Endothelial cell of umbilical vein (primary cell): Measurements from ENCODE around the gene LKAAEAR1. TPM values are rescaled to one million over a fixed set of nuclear protein-coding genes. Genes with fewer than 3 reads are reported as not detected.

Source experiments
- BruUV-seq: library from RNA; stranded (reverse); fragments of 400-500 nt; replicated peaks from 2 replicates; lab custom pipeline; 2021; lab: Mats Ljungman, UMichigan
- CTCF ChIA-PET: fragments of 300-600, 350-600 bp; sonication (Branson Sonifier 250); formaldehyde crosslinking; loops from one replicate; lab custom pipeline; 2021; ENCODE audit warnings: antibody characterized with exemption, inconsistent platforms; lab: Charles Lee
- POLR2A ChIA-PET: fragments of 300-600, 350-600 bp; sonication (Branson Sonifier 250); formaldehyde crosslinking; loops from one replicate; lab custom pipeline; 2021; ENCODE audit warnings: antibody characterized with exemption, inconsistent platforms; lab: Charles Lee
- DNase-seq: peaks from one replicate; pipeline ENCODE4 v3.0.0-alpha.2; 2011; ENCODE audit warnings: low read depth, low spot score
- FAIRE-seq: peaks from 2 replicates; lab custom pipeline; 2011; peaks lifted over from hg19 to GRCh38; lab: Jason Lieb, UNC
- H2AFZ ChIP-seq: 2 replicates; pipeline ENCODE4 v1.6.0; 2012; ENCODE audit warnings: low read depth, low read length, control low read depth, inconsistent platforms
- H3K27ac ChIP-seq: 2 replicates; pipeline ENCODE4 v1.5.1; 2011; ENCODE audit warnings: low read depth, mild to moderate bottlenecking, control low read depth, low read length, moderate library complexity; ENCODE audit not compliant: insufficient read depth
- H3K27me3 ChIP-seq, 2 experiments: 2 replicates each; pipeline versions ENCODE4 v1.6.0 to v1.6.1; 2011; ENCODE audit warnings: low read length in 2 of 2, mixed read lengths in 1 of 2; ENCODE audit not compliant: control insufficient read depth in 2 of 2, insufficient read depth in 2 of 2
- H3K36me3 ChIP-seq, 2 experiments: 2 replicates in 1 of 2; 3 replicates in 1 of 2; pipeline ENCODE4 v1.5.1; 2011; ENCODE audit warnings: low read length in 2 of 2, mild to moderate bottlenecking in 1 of 2, moderate library complexity in 1 of 2; ENCODE audit not compliant: control insufficient read depth in 2 of 2, insufficient read depth in 2 of 2; ENCODE audit errors: extremely low read depth in 1 of 2
- H3K4me1 ChIP-seq: 3 replicates; pipeline ENCODE4 v1.5.1; 2011; ENCODE audit warnings: mild to moderate bottlenecking, low read length; ENCODE audit not compliant: control insufficient read depth, insufficient read depth; ENCODE audit errors: extremely low read depth
- H3K4me2 ChIP-seq: 2 replicates; pipeline ENCODE4 v1.6.1; 2011; ENCODE audit warnings: low read length, control low read depth, mixed read lengths; ENCODE audit not compliant: insufficient read depth
- H3K4me3 ChIP-seq, 3 experiments: fragments of 200-600 bp in 1 of 3; sonication (generic), shearing (Covaris generic) in 1 of 3; replicated peaks in 1 of 3; 2 replicates each; pipeline ENCODE4 v1.5.1; 2011 to 2016; ENCODE audit warnings: control low read depth in 3 of 3, low read length in 3 of 3, mild to moderate bottlenecking in 2 of 3, inconsistent platforms in 1 of 3, low read depth in 1 of 3, moderate library complexity in 1 of 3; ENCODE audit not compliant: insufficient read depth in 1 of 3
- H3K79me2 ChIP-seq: 2 replicates; pipeline ENCODE4 v1.6.0; 2012; ENCODE audit warnings: low read length, inconsistent platforms; ENCODE audit not compliant: control insufficient read depth, insufficient read depth
- H3K9ac ChIP-seq: replicated peaks from 2 replicates; pipeline ENCODE3; 2011; ENCODE audit warnings: low read length, control low read depth; ENCODE audit not compliant: insufficient read depth; ENCODE audit errors: extremely low read depth
- H3K9me1 ChIP-seq: replicated peaks from 3 replicates; pipeline ENCODE4 v1.6.0; 2011; ENCODE audit warnings: mild to moderate bottlenecking, low read length; ENCODE audit not compliant: control insufficient read depth, insufficient read depth; ENCODE audit errors: extremely low read depth
- H3K9me3 ChIP-seq: replicated peaks from 2 replicates; pipeline ENCODE4 v1.5.1; 2012; ENCODE audit warnings: low read length, inconsistent platforms; ENCODE audit not compliant: control insufficient read depth, insufficient read depth
- H4K20me1 ChIP-seq: replicated peaks from 2 replicates; pipeline ENCODE3; 2011; ENCODE audit warnings: mild to moderate bottlenecking, low read length; ENCODE audit not compliant: control insufficient read depth, insufficient read depth; ENCODE audit errors: extremely low read depth
- EZH2 ChIP-seq: IDR thresholded peaks from 2 replicates; pipeline ENCODE4 v1.6.1; 2012; ENCODE audit warnings: borderline replicate concordance, low read depth, mild to moderate bottlenecking, moderate library complexity, low read length, inconsistent platforms; ENCODE audit not compliant: severe bottlenecking
- FOS ChIP-seq: IDR thresholded peaks from 2 replicates; pipeline ENCODE4 v1.6.1; 2011; ENCODE audit warnings: mild to moderate bottlenecking, low read length, moderate library complexity, borderline replicate concordance; ENCODE audit not compliant: insufficient read depth
- GATA2 ChIP-seq: IDR thresholded peaks from 2 replicates; pipeline ENCODE4 v1.7.0; 2011; ENCODE audit warnings: low read depth, mild to moderate bottlenecking, moderate library complexity, mixed read lengths, low read length; ENCODE audit not compliant: insufficient read length, insufficient read depth
- JUN ChIP-seq: IDR thresholded peaks from 2 replicates; pipeline ENCODE4 v1.6.1; 2011; ENCODE audit warnings: borderline replicate concordance, low read depth; ENCODE audit not compliant: insufficient read length, insufficient read depth
- MYC ChIP-seq: IDR thresholded peaks from one replicate; pipeline ENCODE4 v1.6.1; 2011; ENCODE audit warnings: mild to moderate bottlenecking, low read depth, low read length
- POLR2A ChIP-seq: IDR thresholded peaks from 2 replicates; pipeline ENCODE4 v1.6.1; 2012; ENCODE audit warnings: low read depth, mild to moderate bottlenecking, control low read depth, low read length
- POLR2AphosphoS5 ChIP-seq: IDR thresholded peaks from 2 replicates; pipeline ENCODE4 v1.6.1; 2012; ENCODE audit warnings: low read depth, mild to moderate bottlenecking, control low read depth, low read length, moderate library complexity; ENCODE audit not compliant: insufficient read depth
- dilution Hi-C: fragments of 300-500 bp; cut with MboI; formaldehyde crosslinking; loops from one replicate; pipeline ENCODE4 v1.15.0; 2019; ENCODE audit warnings: low sequenced_read_pairs; ENCODE audit not compliant: extremely low pct_ligation_motif_present
- intact Hi-C: fragments of 100-400 bp; cut with micrococcal nuclease; formaldehyde crosslinking; loops from one replicate; pipeline ENCODE4 v1.10.0; 2022
- polyA plus RNA-seq, 4 experiments: library from polyadenylated mRNA; depleted of rRNA in 3 of 4; stranded (reverse) in 3 of 4; unstranded in 1 of 4; fragments of >200 nt; gene quantifications; 2 replicates each; pipeline versions ENCODE4 v1.2.1 to v1.2.3, GENCODE V29; 2011 to 2012; ENCODE audit warnings: missing spikeins in 1 of 4
- total RNA-seq: library from RNA; stranded (reverse); gene quantifications from 2 replicates; pipeline ENCODE4 v1.2.3, GENCODE V29; 2021
- TF ChIP-seq, protein P1 (sequence below): IDR thresholded peaks from 2 replicates; pipeline ENCODE4 v1.6.1; 2011; ENCODE audit not compliant: insufficient read depth, insufficient read length
- TF ChIP-seq, protein P2 (sequence below), 2 donors: IDR thresholded peaks; 1 replicate in 1 of 2; 2 replicates in 1 of 2; pipeline ENCODE4 v1.5.1; 2011; ENCODE audit warnings: low read length in 2 of 2, mild to moderate bottlenecking in 2 of 2, moderate library complexity in 2 of 2, control low read depth in 1 of 2, inconsistent platforms in 1 of 2, low read depth in 1 of 2; ENCODE audit not compliant: insufficient read depth in 1 of 2; ENCODE audit errors: extremely low read depth in 1 of 2

LKAAEAR1 gene
- total and polyA plus RNA-seq, 2 donors (not counting 3 experiments of a cell fraction or from before 2014, with no cell fraction given), result 0.29 TPM; not detected in 1

DNA sequence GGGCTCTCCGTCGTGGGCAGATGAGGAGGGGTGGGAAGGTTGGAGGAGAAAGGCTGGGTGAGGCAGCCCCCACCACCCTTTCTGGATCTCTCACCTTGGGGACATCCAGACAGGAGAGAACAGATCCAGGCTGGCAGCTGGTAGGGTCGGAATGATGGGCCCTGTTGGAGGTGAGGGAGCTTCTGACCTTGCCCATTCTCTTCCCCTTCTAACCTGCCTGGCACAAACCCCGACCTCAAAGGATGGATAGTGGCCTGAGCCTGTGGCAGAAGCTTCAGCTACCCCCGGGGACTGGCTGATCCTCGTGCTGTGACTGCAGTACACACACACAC lies 29.2 kb upstream of the LKAAEAR1 start:
- ChIA-PET CTCF (interaction anchor here (1.0 kb wide), 1 partner anchor 11 kb away, joined by 3 read pairs; no protein-coding TSS in a partner anchor), POLR2A (no interaction called here)
- H3K9me1 ChIP-seq, result no peaks in the 10 kb centered on the region
- no peak overlapping the region for H3K4me2 ChIP-seq
- H3K36me3 ChIP-seq, result no peaks in the 10 kb centered on the region
- no peaks in the 10 kb centered on the region for H3K79me2 ChIP-seq
- no peak overlapping the region for H3K27ac ChIP-seq
- no peak for DNase-seq
- dilution Hi-C loops, result no loop called here
- TF ChIP-seq POLR2AphosphoS5 (no peak), EZH2 (no peak), GATA2 (no peak), MYC (no peak), JUN (no peak), POLR2A (no peak), FOS (no peak)
- TF ChIP-seq, protein P1, sequence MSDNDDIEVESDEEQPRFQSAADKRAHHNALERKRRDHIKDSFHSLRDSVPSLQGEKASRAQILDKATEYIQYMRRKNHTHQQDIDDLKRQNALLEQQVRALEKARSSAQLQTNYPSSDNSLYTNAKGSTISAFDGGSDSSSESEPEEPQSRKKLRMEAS, result no peak
- TF ChIP-seq, protein P2, sequence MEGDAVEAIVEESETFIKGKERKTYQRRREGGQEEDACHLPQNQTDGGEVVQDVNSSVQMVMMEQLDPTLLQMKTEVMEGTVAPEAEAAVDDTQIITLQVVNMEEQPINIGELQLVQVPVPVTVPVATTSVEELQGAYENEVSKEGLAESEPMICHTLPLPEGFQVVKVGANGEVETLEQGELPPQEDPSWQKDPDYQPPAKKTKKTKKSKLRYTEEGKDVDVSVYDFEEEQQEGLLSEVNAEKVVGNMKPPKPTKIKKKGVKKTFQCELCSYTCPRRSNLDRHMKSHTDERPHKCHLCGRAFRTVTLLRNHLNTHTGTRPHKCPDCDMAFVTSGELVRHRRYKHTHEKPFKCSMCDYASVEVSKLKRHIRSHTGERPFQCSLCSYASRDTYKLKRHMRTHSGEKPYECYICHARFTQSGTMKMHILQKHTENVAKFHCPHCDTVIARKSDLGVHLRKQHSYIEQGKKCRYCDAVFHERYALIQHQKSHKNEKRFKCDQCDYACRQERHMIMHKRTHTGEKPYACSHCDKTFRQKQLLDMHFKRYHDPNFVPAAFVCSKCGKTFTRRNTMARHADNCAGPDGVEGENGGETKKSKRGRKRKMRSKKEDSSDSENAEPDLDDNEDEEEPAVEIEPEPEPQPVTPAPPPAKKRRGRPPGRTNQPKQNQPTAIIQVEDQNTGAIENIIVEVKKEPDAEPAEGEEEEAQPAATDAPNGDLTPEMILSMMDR (IDR thresholded peaks at IDR 0.05; ENCODE audit: extremely low read depth in 1 of 2, insufficient read depth in 1 of 2, low read depth in 1 of 2, low read length in 2 of 2), result no peak
- H3K9me3 ChIP-seq, result no peaks in the 10 kb centered on the region
- H3K27me3 ChIP-seq, result no peaks in the 10 kb centered on the region
- H2AFZ ChIP-seq, result no peak overlapping the region
- FAIRE-seq, result no peak
- intact Hi-C loops, result no loop called here
- H3K9ac ChIP-seq, result no peak overlapping the region
- no peaks in the 10 kb centered on the region for H3K4me1 ChIP-seq
- H4K20me1 ChIP-seq, result no peaks in the 10 kb centered on the region
- H3K4me3 ChIP-seq, result no peak overlapping the region
- BruUV-seq, result no TSS peak
